Activated CD8-positive, alpha-beta memory T cell treated with anti-CD3 and anti-CD28 coated beads, Interleukin-2, amount 50 U/mL, for 48 hours (primary cell): ENCODE results near the gene ZSCAN25.
"Not testable (repeated sequence)": the region's sequence is repeated elsewhere in the genome, so short reads cannot be mapped to it uniquely, and the experiment has no call there.

Source experiments
- DNase-seq: peaks from one replicate; pipeline ENCODE4 v3.0.0-alpha.2; 2020

ZSCAN25 gene

GRCh38 chr7:99651290-99651689 lies 34.5 kb downstream of the ZSCAN25 start:
- DNase-seq: no peak

DNA sequence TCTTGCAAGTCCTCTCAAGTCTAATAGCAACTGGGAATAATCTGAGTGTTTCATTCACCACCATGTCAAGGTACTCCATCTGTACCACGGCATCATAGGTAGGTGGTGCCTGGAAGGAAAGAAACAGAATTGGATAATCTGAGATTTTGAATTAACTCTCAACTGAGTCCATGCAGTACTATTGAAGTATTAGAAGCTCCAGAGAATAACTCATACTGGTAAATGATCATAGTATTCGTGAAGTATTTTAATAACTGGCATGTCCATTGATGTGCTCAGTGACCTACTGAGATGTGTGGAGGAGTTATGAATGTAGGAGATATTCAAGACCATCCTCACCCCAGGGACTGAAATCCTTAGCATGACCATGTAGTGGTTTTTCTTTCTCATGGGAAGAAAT lies 35.9 kb downstream of the ZSCAN25 start:
- no peak for DNase-seq

DNA sequence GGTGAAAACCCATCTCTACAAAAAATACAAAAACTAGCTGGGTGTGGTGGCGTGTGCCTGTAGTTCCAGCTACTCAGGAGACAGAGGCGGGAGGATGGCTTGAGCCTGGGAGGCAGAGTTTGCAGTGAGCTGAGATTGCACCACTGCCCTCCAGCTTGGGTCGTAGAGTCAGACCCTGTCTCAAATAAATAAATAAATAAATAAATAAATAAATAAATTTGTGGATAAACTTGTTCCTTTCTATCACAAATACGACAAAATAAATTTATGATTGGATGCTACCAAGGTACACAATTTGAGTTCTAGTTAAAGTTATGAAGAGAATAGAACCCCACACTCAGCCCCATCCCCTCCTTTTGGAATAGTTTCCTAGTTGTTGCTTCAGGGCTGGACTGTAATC lies 36.5 kb downstream of the ZSCAN25 start:
- not testable (repeated sequence) for DNase-seq

DNA sequence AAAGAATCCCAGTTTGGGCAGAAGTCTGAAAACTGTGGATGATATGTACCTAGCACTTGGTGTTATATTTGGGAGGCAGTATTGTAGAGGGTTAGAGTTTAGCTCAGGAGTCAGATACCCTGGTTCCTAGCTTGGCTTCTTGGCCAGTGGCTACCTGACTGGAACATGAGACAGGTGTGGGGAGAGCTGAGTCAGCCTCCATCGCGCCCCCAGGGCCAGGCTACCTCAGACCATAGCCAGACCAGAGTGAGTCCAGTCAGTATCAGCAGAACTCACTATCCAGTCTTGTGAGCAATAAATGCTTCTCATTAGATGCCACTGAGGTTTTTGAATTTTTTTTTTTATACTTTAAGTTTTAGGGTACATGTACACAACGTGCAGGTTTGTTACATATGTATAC lies 37.0 kb downstream of the ZSCAN25 start:
- no peak for DNase-seq

DNA sequence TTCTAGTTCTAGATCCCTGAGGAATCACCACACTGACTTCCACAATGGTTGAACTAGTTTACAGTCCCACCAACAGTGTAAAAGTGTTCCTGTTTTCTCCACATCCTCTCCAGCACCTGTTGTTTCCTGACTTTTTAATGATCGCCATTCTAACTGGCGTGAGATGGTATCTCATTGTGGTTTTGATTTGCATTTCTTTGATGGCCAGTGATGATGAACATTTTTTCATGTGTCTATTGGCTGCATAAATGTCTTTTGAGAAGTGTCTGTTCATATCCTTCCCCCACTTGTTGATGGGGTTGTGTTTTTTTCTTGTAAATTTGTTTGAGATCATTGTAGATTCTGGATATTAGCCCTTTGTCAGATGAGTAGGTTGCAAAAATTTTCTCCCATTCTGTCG lies 37.9 kb downstream of the ZSCAN25 start:
- not testable (repeated sequence) for DNase-seq

DNA sequence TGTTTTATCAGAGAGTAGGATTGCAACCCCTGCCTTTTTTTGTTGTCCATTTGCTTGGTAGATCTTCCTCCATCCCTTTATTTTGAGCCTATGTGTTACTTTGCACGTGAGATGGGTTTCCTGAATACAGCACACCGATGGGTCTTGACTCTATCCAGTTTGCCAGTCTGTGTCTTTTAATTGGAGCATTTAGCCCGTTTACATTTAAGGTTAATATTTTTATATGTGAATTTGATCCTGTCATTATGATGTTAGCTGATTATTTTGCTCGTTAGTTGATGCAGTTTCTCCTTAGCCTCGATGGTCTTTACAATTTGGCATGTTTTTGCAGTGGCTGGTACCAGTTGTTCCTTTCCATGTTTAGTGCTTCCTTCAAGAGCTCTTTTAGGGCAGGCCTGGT lies 41.1 kb downstream of the ZSCAN25 start:
- DNase-seq: not testable (repeated sequence)

- DNase-seq: no peak
These were observed 48.7 kb downstream of the ZSCAN25 start for GRCh38 chr7:99665312-99666012.

DNA sequence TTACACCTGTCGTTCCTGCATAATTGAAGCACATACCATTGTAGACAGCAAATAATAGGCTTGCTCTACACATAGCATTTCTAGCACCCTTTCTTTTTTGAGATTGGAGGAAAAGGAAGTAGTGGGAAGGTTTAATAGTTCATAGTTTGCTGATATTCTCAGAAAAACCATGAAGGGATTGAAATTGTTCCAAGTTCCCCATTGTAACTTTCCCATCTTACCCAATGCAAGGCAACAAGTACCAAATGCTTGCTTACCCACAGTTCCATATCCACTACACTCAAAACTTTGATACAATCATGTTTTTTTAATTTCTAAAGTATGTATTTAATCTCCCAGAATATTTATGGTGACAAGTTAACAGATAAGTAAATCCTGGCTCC lies 49.3 kb downstream of the ZSCAN25 start:
- no peak for DNase-seq

DNA sequence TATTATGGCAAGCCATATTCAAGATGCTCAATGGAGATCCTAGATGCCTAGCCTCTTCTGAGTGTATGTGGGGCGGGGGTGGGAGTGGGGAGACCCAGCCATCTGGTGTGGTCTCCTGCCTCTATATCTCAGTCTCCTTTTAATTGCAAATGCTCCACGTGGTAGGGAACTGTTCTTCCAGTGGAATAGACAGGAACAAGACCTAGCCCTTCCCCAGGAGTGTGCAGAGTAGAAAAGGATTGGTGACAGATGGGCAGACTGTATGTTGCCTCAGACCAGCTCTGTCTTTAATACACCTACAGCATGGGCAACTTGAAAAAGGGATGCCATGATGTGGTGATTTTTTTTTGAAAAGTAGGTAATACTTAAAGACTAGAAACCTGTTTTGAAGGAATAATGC lies 50.4 kb downstream of the ZSCAN25 start:
- no peak for DNase-seq

DNA sequence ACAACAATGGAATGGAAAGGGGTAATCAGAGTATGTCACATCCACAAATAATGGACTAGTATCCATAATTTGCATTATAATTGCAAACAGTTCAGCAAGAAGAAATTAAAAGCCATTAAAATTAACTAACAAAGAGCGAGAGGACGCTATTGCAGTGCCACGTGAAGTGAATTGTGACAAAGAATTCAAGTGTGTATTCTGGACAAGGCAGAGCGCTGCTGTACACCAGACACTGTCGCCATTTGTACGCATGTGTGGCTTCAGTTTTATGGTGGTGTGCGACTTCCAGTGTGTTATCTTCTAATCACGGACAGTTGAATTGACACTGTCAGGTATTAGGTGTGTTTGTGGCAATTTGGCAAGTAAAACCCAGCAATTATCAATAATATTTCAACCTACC lies 51.8 kb downstream of the ZSCAN25 start:
- no peak for DNase-seq

DNA sequence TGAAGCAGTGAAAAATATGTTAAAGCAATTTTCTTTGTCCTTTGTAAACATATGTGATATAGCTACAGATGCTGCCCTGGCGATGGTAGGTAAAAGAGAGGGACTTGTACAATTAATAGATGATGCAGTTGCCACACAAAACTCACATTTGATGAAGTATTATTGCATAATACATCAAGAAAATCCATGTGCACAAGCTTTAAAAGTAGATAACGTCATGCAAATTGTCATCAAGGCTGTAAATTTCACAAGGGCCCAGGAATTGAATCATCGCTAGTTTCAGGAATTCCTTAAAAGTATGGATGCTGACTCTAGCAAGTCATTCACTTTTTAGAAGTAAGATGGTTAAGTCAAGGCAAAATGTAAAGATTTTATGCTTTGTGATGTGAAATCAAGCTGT lies 53.0 kb downstream of the ZSCAN25 start:
- DNase-seq: no peak

DNA sequence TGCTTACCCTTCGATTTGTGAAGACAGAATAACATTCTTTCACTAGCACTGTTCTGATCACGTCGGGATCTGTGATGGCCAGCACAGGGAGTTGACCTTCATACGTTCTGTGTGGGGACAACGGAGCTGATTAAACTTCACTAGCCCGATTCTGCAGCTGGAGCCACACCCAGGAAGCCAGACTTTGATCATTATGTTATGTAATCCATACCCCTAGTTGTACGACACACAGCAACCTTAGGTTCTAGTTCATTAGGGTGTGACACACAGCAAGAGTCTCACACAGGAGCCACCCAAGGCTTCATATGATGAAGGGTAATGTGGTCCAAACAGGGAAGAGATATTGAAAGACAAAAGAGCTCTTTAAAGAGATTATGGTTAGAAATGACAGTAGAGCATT lies 55.8 kb downstream of the ZSCAN25 start:
- no peak for DNase-seq

DNA sequence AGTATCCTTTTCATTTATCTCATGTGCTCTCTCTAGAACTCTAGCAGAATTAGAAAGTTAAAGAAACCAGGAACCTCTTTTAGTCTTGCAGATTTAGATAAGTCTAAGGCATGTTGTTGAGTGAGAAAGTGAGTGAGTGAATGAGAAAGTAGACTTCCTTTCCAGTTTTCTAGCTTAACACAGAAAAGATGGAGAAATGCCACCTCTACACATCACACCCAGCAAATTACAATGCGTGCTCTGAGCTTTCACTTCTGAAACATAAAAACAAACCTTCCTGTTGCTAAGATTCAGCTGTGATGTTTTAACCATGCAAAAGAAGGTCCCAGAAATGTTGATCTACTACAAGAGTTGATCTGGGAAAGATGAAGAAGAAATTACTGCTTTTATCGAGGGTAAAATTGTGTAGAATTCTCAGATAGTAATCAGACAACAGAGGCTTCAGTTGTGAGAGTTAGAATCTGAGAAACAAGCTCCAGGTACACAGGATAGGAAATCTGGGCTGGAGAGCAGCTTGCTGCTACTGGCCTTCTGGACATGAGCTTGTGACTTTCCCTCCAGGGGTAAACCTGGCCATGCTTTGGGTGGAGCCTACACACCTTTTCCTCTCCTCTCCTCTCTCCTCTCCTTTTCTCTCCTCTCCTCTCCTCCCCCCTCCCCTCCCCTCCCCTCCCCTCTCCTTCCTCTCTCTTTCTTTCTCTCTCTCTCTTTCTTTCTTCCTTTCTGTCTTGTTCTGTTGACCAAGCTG lies 58.4 kb downstream of the ZSCAN25 start:
- DNase-seq: no peak

- no peak for DNase-seq
These were observed 60.4 kb downstream of the ZSCAN25 start for GRCh38 chr7:99677013-99677647.

- DNase-seq: no peak
These were observed 60.9 kb downstream of the ZSCAN25 start for GRCh38 chr7:99677648-99678045.

DNA sequence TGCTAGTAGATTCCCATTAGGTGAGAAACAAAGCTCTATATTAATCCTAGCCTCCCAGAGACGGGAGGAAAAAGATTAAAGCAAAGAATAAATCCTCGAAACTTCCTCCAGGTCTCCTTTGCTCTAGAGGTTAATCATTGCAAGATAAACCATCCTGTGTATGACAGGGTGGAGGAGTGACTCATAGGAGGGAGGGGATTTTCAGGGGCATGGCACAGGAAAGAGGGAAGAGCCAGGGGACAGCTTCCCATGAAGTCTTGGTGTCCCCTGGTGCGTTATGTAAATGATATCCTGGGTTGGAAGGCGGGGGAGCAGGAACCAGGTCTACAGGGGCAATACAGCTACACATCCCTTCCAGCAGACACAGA lies 62.3 kb downstream of the ZSCAN25 start:
- DNase-seq: no peak

DNA sequence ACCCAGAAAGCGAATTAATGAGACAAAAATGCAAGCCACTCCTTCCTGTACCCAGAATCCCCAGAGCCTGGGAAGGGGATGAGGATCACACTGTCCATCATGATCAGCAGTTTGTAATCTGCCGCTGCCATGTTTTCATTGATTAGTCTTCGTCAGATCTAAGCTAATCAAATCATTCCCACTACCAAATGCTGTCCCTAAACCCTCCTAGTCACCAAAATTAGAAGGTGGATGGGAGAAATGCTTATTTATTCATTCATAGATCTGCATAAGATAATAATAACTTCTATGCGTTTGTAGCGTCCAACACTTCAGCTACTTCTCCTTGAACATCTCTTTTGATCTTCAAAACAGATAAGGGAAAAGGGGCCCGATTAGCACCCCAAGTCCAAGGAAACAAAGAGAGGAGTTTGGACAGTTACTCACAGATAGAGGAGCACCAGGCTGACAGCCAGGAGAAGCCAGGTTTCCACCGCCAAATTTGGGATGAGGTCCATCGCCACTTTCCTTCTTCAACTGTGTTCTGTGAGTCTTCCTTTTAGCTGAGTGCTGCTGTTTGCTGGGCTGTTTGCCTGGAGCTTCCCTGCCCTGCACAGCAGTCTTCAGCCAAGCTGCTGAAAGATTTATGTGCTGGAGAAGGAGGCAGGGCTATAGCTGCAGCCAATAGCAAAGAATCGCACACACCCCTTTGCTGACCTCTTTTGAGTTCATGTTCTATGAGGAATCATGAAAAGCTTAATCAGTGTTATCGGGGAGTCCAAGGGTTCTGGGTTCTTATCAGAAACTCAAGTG lies 62.9 kb downstream of the ZSCAN25 start, which contains the start of gene CYP3A5:
Gene CYP3A5, minus strand, starts transcription at position 597 of the 792 bp plus-strand sequence. Its CDS starts 100 bp downstream, at position 497.
- no peak for DNase-seq
